ENCODE measurements around the gene DTX4.

Gene DTX4

GRCh38 chr11:59192446-59193020, 20.6 kb downstream of the DTX4 start:
- no peaks in the 10 kb centered on the region for H3K27me3 ChIP-seq (ENCODE audit: insufficient read depth, low read length)
- H3K9ac ChIP-seq (ENCODE audit: low read depth, low read length): no peak overlapping the region
- H3K4me3 ChIP-seq (ENCODE audit: low read length): no peak overlapping the region
- H3K27ac ChIP-seq (ENCODE audit: low read depth, low read length): no peak overlapping the region
- peaks cover 95% of the 10 kb centered on the region for H3K36me3 ChIP-seq (ENCODE audit: insufficient read depth, low read length)
- no peaks in the 10 kb centered on the region for H3K4me1 ChIP-seq (ENCODE audit: insufficient read depth, low read length)
- WGBS: 99% methylated on average over 4 of the region's 4 CpGs
- H3K9me3 ChIP-seq (ENCODE audit: insufficient read depth, low read depth, low read length): no peaks in the 10 kb centered on the region

GRCh38 chr11:59193587-59194130, 21.7 kb downstream of the DTX4 start:
- no peak overlapping the region for H3K27ac ChIP-seq (ENCODE audit: low read depth, low read length)
- no peak overlapping the region for H3K9ac ChIP-seq (ENCODE audit: low read depth, low read length)
- no peak overlapping the region for H3K4me3 ChIP-seq (ENCODE audit: low read length)
- no peaks in the 10 kb centered on the region for H3K27me3 ChIP-seq (ENCODE audit: insufficient read depth, low read length)
- no peaks in the 10 kb centered on the region; the same call in 1 of the 2 replicates for H3K4me1 ChIP-seq (ENCODE audit: insufficient read depth, low read length)
- peaks cover 93% of the 10 kb centered on the region for H3K36me3 ChIP-seq (ENCODE audit: insufficient read depth, low read length)
- WGBS: 96% methylated on average over 10 of the region's 10 CpGs
- H3K9me3 ChIP-seq (ENCODE audit: insufficient read depth, low read depth, low read length): no peaks in the 10 kb centered on the region

- Histone ChIP-seq H3K9ac (ENCODE audit: low read depth, low read length) (no peak overlapping the region), H3K36me3 (ENCODE audit: insufficient read depth, low read length) (peaks cover 80% of the 10 kb centered on the region), H3K27ac (ENCODE audit: low read depth, low read length) (no peak overlapping the region), H3K4me3 (ENCODE audit: low read length) (no peak overlapping the region), H3K4me1 (ENCODE audit: insufficient read depth, low read length) (no peaks in the 10 kb centered on the region; the same call in 1 of the 2 replicates), H3K9me3 (ENCODE audit: insufficient read depth, low read depth, low read length) (no peaks in the 10 kb centered on the region), H3K27me3 (ENCODE audit: insufficient read depth, low read length) (no peaks in the 10 kb centered on the region)
- WGBS: 94% methylated on average over 4 of the region's 4 CpGs
These were observed 23.7 kb downstream of the DTX4 start for GRCh38 chr11:59195586-59195985.

GRCh38 chr11:59196777-59197176, 24.8 kb downstream of the DTX4 start:
- H3K9me3 ChIP-seq (ENCODE audit: insufficient read depth, low read depth, low read length): no peaks in the 10 kb centered on the region
- H3K27me3 ChIP-seq (ENCODE audit: insufficient read depth, low read length): no peaks in the 10 kb centered on the region
- 96% methylated on average over 2 of the region's 2 CpGs for WGBS
- H3K9ac ChIP-seq (ENCODE audit: low read depth, low read length): no peak overlapping the region
- no peaks in the 10 kb centered on the region; the same call in 1 of the 2 replicates for H3K4me1 ChIP-seq (ENCODE audit: insufficient read depth, low read length)
- no peak overlapping the region for H3K4me3 ChIP-seq (ENCODE audit: low read length)
- peaks cover 79% of the 10 kb centered on the region for H3K36me3 ChIP-seq (ENCODE audit: insufficient read depth, low read length)
- H3K27ac ChIP-seq (ENCODE audit: low read depth, low read length): no peak overlapping the region

- WGBS: 92% methylated on average over 9 of the region's 9 CpGs
- no peak overlapping the region for H3K4me3 ChIP-seq (ENCODE audit: low read length)
These were observed 26.1 kb downstream of the DTX4 start for GRCh38 chr11:59197991-59198390.

GRCh38 chr11:59198726-59199125, 26.8 kb downstream of the DTX4 start:
- Histone ChIP-seq H3K4me1 (ENCODE audit: insufficient read depth, low read length) (no peaks in the 10 kb centered on the region; the same call in 1 of the 2 replicates), H3K27ac (ENCODE audit: low read depth, low read length) (no peak overlapping the region), H3K36me3 (ENCODE audit: insufficient read depth, low read length) (peaks cover 76% of the 10 kb centered on the region), H3K9ac (ENCODE audit: low read depth, low read length) (no peak overlapping the region), H3K27me3 (ENCODE audit: insufficient read depth, low read length) (no peaks in the 10 kb centered on the region), H3K4me3 (ENCODE audit: low read length) (no peak overlapping the region), H3K9me3 (ENCODE audit: insufficient read depth, low read depth, low read length) (no peaks in the 10 kb centered on the region)
- WGBS: 96% methylated on average over 2 of the region's 2 CpGs

More at GRCh38 chr11:59197991-59198390, 26.1 kb downstream of the DTX4 start:
- H3K36me3 ChIP-seq (ENCODE audit: insufficient read depth, low read length): peaks cover 78% of the 10 kb centered on the region
- H3K9me3 ChIP-seq (ENCODE audit: insufficient read depth, low read depth, low read length): no peaks in the 10 kb centered on the region
- no peak overlapping the region for H3K27ac ChIP-seq (ENCODE audit: low read depth, low read length)
- no peaks in the 10 kb centered on the region for H3K27me3 ChIP-seq (ENCODE audit: insufficient read depth, low read length)
- no peak overlapping the region for H3K9ac ChIP-seq (ENCODE audit: low read depth, low read length)
- no peaks in the 10 kb centered on the region; the same call in 1 of the 2 replicates for H3K4me1 ChIP-seq (ENCODE audit: insufficient read depth, low read length)

GRCh38 chr11:59199546-59200422, 27.9 kb downstream of the DTX4 start:
- Histone ChIP-seq H3K27ac (ENCODE audit: low read depth, low read length) (no peak overlapping the region), H3K27me3 (ENCODE audit: insufficient read depth, low read length) (no peaks in the 10 kb centered on the region), H3K4me1 (ENCODE audit: insufficient read depth, low read length) (no peaks in the 10 kb centered on the region; the same call in 1 of the 2 replicates), H3K9ac (ENCODE audit: low read depth, low read length) (no peak overlapping the region), H3K4me3 (ENCODE audit: low read length) (no peak overlapping the region), H3K9me3 (ENCODE audit: insufficient read depth, low read depth, low read length) (no peaks in the 10 kb centered on the region), H3K36me3 (ENCODE audit: insufficient read depth, low read length) (peaks cover 75% of the 10 kb centered on the region)
- 94% methylated on average over 14 of the region's 14 CpGs for WGBS

- H3K4me1 ChIP-seq (ENCODE audit: insufficient read depth, low read length): no peaks in the 10 kb centered on the region; the same call in 1 of the 2 replicates
- H3K4me3 ChIP-seq (ENCODE audit: low read length): no peak overlapping the region
- 95% methylated on average over 4 of the region's 4 CpGs for WGBS
- H3K9me3 ChIP-seq (ENCODE audit: insufficient read depth, low read depth, low read length): no peaks in the 10 kb centered on the region
- no peaks in the 10 kb centered on the region for H3K27me3 ChIP-seq (ENCODE audit: insufficient read depth, low read length)
- peaks cover 74% of the 10 kb centered on the region for H3K36me3 ChIP-seq (ENCODE audit: insufficient read depth, low read length)
- H3K27ac ChIP-seq (ENCODE audit: low read depth, low read length): no peak overlapping the region
- no peak overlapping the region for H3K9ac ChIP-seq (ENCODE audit: low read depth, low read length)
These were observed 28.5 kb downstream of the DTX4 start for GRCh38 chr11:59200423-59200746.

GRCh38 chr11:59201353-59201752, 29.4 kb downstream of the DTX4 start:
- H3K27me3 ChIP-seq (ENCODE audit: insufficient read depth, low read length): no peaks in the 10 kb centered on the region
- H3K4me3 ChIP-seq (ENCODE audit: low read length): no peak overlapping the region
- no peaks in the 10 kb centered on the region for H3K9me3 ChIP-seq (ENCODE audit: insufficient read depth, low read depth, low read length)
- H3K9ac ChIP-seq (ENCODE audit: low read depth, low read length): no peak overlapping the region
- H3K27ac ChIP-seq (ENCODE audit: low read depth, low read length): no peak overlapping the region
- peaks cover 64% of the 10 kb centered on the region for H3K36me3 ChIP-seq (ENCODE audit: insufficient read depth, low read length)
- 88% methylated on average over 3 of the region's 3 CpGs for WGBS
- no peaks in the 10 kb centered on the region; the same call in 1 of the 2 replicates for H3K4me1 ChIP-seq (ENCODE audit: insufficient read depth, low read length)

- WGBS: 96% methylated on average over 2 of the region's 3 CpGs
- H3K36me3 ChIP-seq (ENCODE audit: insufficient read depth, low read length): peaks cover 43% of the 10 kb centered on the region
- H3K4me1 ChIP-seq (ENCODE audit: insufficient read depth, low read length): peaks cover 4% of the 10 kb centered on the region; the same call in 1 of the 2 replicates
These were observed 32.8 kb downstream of the DTX4 start for GRCh38 chr11:59204746-59205145.

GRCh38 chr11:59205648-59206047, 33.7 kb downstream of the DTX4 start:
- H3K4me1 ChIP-seq (ENCODE audit: insufficient read depth, low read length): peaks cover 4% of the 10 kb centered on the region; the same call in 1 of the 2 replicates

More at GRCh38 chr11:59204746-59205145, 32.8 kb downstream of the DTX4 start:
- no peaks in the 10 kb centered on the region for H3K9me3 ChIP-seq (ENCODE audit: insufficient read depth, low read depth, low read length)
- H3K4me3 ChIP-seq (ENCODE audit: low read length): no peak overlapping the region
- no peak overlapping the region for H3K9ac ChIP-seq (ENCODE audit: low read depth, low read length)
- no peaks in the 10 kb centered on the region for H3K27me3 ChIP-seq (ENCODE audit: insufficient read depth, low read length)
- no peak overlapping the region for H3K27ac ChIP-seq (ENCODE audit: low read depth, low read length)

More at GRCh38 chr11:59205648-59206047, 33.7 kb downstream of the DTX4 start:
- H3K27ac ChIP-seq (ENCODE audit: low read depth, low read length): no peak overlapping the region
- H3K9ac ChIP-seq (ENCODE audit: low read depth, low read length): no peak overlapping the region
- no peak overlapping the region for H3K4me3 ChIP-seq (ENCODE audit: low read length)
- WGBS: 93% methylated on average over 7 of the region's 7 CpGs
- peaks cover 39% of the 10 kb centered on the region for H3K36me3 ChIP-seq (ENCODE audit: insufficient read depth, low read length)
- no peaks in the 10 kb centered on the region for H3K27me3 ChIP-seq (ENCODE audit: insufficient read depth, low read length)
- no peaks in the 10 kb centered on the region for H3K9me3 ChIP-seq (ENCODE audit: insufficient read depth, low read depth, low read length)
